A549 (cell line): ENCODE results near the gene NIN. TPM values are rescaled to one million over a fixed set of nuclear protein-coding genes. Genes with fewer than 3 reads are reported as not detected.

Source experiments
- ATAC-seq, 2 experiments: fragments of 200-7000 bp in 1 of 2; fragments of >200 bp in 1 of 2; cut with Nextera tagmentation in 1 of 2; cut with Tn5 transposase in 1 of 2; 3 replicates each; pipeline versions ENCODE4 v1.8.0 to v1.9.1; 2018 to 2020; ENCODE audit warnings: mild to moderate bottlenecking in 1 of 2, moderate library complexity in 1 of 2
- CTCF ChIA-PET: fragments of 300-600 bp; sonication (Branson Sonifier 250); formaldehyde crosslinking; extraction: SDS; loops from one replicate; lab custom pipeline; 2021; ENCODE audit warnings: antibody characterized with exemption, inconsistent platforms; lab: Yijun Ruan, JAX
- POLR2A ChIA-PET: fragments of 350-600 bp; formaldehyde crosslinking; extraction: SDS; loops from one replicate; lab custom pipeline; 2021; ENCODE audit warnings: antibody characterized with exemption, inconsistent platforms; lab: Yijun Ruan, JAX
- DNase-seq, 2 experiments: peaks; one replicate each; pipeline versions ENCODE4 v3.0.0 to v3.0.0-alpha.2; 2011 to 2016; ENCODE audit warnings: low read depth in 1 of 2, low spot score in 1 of 2
- FAIRE-seq: peaks from 2 replicates; lab custom pipeline; 2011; peaks lifted over from hg19 to GRCh38; lab: Jason Lieb, UNC
- H3K27ac ChIP-seq, 2 experiments: fragments of >200 bp; sonication (Bioruptor Twin); formaldehyde crosslinking; 3 replicates each; pipeline ENCODE4 v1.5.1; 2016 to 2017
- H3K4me1 ChIP-seq: fragments of >200 bp; sonication (Bioruptor Twin); formaldehyde crosslinking; 3 replicates; pipeline ENCODE4 v1.6.1; 2016
- H3K4me2 ChIP-seq: fragments of >200 bp; sonication (Bioruptor Twin); formaldehyde crosslinking; 3 replicates; pipeline ENCODE4 v1.6.1; 2016
- H3K4me3 ChIP-seq: fragments of >200 bp; sonication (Bioruptor Twin); formaldehyde crosslinking; 3 replicates; pipeline ENCODE4 v1.5.1; 2016
- H3K9me3 ChIP-seq: fragments of >200 bp; sonication (Bioruptor Twin); formaldehyde crosslinking; 3 replicates; pipeline ENCODE4 v1.6.1; 2016
- BHLHE40 ChIP-seq: IDR thresholded peaks from 2 replicates; pipeline ENCODE4 v1.6.1; 2012; ENCODE audit warnings: low read depth, low read length, inconsistent platforms
- CHD4 ChIP-seq: fragments of 200-600 bp; sonication (generic); IDR thresholded peaks from 2 replicates; pipeline ENCODE4 v1.6.1; 2016; ENCODE audit warnings: antibody characterized with exemption, mild to moderate bottlenecking, borderline replicate concordance
- EHMT2 ChIP-seq: fragments of 200-600 bp; sonication (generic); IDR thresholded peaks from 2 replicates; pipeline ENCODE4 v1.6.1; 2016; ENCODE audit warnings: antibody characterized with exemption, low read depth, mild to moderate bottlenecking, moderate library complexity
- ELK1 ChIP-seq: fragments of 150-350 bp; IDR thresholded peaks from 2 replicates; pipeline ENCODE4 v1.6.1; 2014; ENCODE audit warnings: low read depth, mild to moderate bottlenecking, low read length
- FOSL2 ChIP-seq, 2 experiments: fragments of 450-650 bp in 1 of 2; fragments of >200 bp in 1 of 2; sonication (Bioruptor Twin) in 1 of 2; formaldehyde crosslinking; IDR thresholded peaks; 2 replicates each; pipeline versions ENCODE4 v1.5.0 to v1.6.1; 2016 to 2020; ENCODE audit warnings: mild to moderate bottlenecking in 1 of 2, moderate library complexity in 1 of 2
- GATA3 ChIP-seq: IDR thresholded peaks from 2 replicates; pipeline ENCODE4 v1.6.1; 2012; ENCODE audit warnings: borderline replicate concordance
- HOXB13 ChIP-seq: fragments of 250-450 bp; sonication (Bioruptor Pico); IDR thresholded peaks from 2 replicates; pipeline ENCODE4 v1.5.0; 2020; ENCODE audit warnings: low read depth, mild to moderate bottlenecking, moderate library complexity
- KDM5A ChIP-seq: fragments of 200-600 bp; sonication (generic); IDR thresholded peaks from 2 replicates; pipeline ENCODE4 v1.6.1; 2016; ENCODE audit warnings: antibody characterized with exemption, mild to moderate bottlenecking
- MAFK ChIP-seq: fragments of 450-650 bp; IDR thresholded peaks from 2 replicates; pipeline ENCODE4 v1.6.1; 2014; ENCODE audit not compliant: partially characterized antibody
- MAX ChIP-seq: IDR thresholded peaks from 2 replicates; pipeline ENCODE4 v1.6.1; 2012
- MAZ ChIP-seq: fragments of 150-350 bp; IDR thresholded peaks from 2 replicates; pipeline ENCODE4 v1.6.1; 2014; ENCODE audit warnings: antibody characterized with exemption, low read depth, low read length, borderline replicate concordance
- NFE2L2 ChIP-seq: fragments of 150-350 bp; conservative IDR thresholded peaks from 2 replicates; pipeline ENCODE4 v1.6.1; 2014; ENCODE audit warnings: low read length
- NR3C1 ChIP-seq: fragments of >200 bp; sonication (Bioruptor Twin); formaldehyde crosslinking; IDR thresholded peaks from 3 replicates; pipeline ENCODE4 v1.6.1; 2017
- PHF8 ChIP-seq: fragments of 200-600 bp; sonication (generic); IDR thresholded peaks from 2 replicates; pipeline ENCODE4 v1.6.1; 2016; ENCODE audit warnings: low read depth, mild to moderate bottlenecking, antibody characterized with exemption, moderate library complexity, borderline replicate concordance
- RFX5 ChIP-seq: fragments of 450-650 bp; IDR thresholded peaks from 2 replicates; pipeline ENCODE4 v1.7.1; 2014; ENCODE audit warnings: antibody characterized with exemption, mild to moderate bottlenecking, moderate library complexity
- RNF2 ChIP-seq: fragments of 200-600 bp; sonication (generic); IDR thresholded peaks from 2 replicates; pipeline ENCODE4 v1.6.1; 2016; ENCODE audit warnings: low read depth, mild to moderate bottlenecking, antibody characterized with exemption, moderate library complexity, borderline replicate concordance
- TP53 ChIP-seq: fragments of 250-450 bp; sonication (Bioruptor Pico); IDR thresholded peaks from 2 replicates; pipeline ENCODE4 v1.5.0; 2021; ENCODE audit warnings: mild to moderate bottlenecking, moderate library complexity
- ZSCAN20 ChIP-seq: fragments of 250-450 bp; sonication (Bioruptor Pico); IDR thresholded peaks from 2 replicates; pipeline ENCODE4 v1.8.0; 2022; ENCODE audit warnings: mild to moderate bottlenecking, moderate library complexity
- WGBS: methylation state at CpG from one replicate; pipeline ENCODE4 v1.1.6; 2017; ENCODE audit errors: missing lambda C conversion rate; 5-methylcytosine and 5-hydroxymethylcytosine counted together
- polyA plus RNA-seq, 4 experiments: library from polyadenylated mRNA; depleted of rRNA in 3 of 4; stranded (reverse); fragments of >200 nt; fragmentation: RNase III in 1 of 4; extraction: RNeasy Plus Mini Kit Qiagen cat#74134 plus additional on column Dnase treatment in 1 of 4; gene quantifications; 2 replicates in 3 of 4; 3 replicates in 1 of 4; pipeline ENCODE4 v1.2.3, GENCODE V29; 2011 to 2017
- TF ChIP-seq, protein P1 (sequence below): fragments of >200 bp; sonication (Bioruptor Twin); formaldehyde crosslinking; IDR thresholded peaks from 3 replicates; pipeline ENCODE4 v1.5.1; 2016
- TF ChIP-seq, protein P2 (sequence below): fragments of 450-650 bp; IDR thresholded peaks from 2 replicates; pipeline ENCODE4 v1.6.1; 2014; ENCODE audit warnings: antibody characterized with exemption

The NIN gene
- polyA plus RNA-seq, 2 of the 4 experiments (the other 2 are of a cell fraction) = 12.4 to 19.5 TPM

DNA sequence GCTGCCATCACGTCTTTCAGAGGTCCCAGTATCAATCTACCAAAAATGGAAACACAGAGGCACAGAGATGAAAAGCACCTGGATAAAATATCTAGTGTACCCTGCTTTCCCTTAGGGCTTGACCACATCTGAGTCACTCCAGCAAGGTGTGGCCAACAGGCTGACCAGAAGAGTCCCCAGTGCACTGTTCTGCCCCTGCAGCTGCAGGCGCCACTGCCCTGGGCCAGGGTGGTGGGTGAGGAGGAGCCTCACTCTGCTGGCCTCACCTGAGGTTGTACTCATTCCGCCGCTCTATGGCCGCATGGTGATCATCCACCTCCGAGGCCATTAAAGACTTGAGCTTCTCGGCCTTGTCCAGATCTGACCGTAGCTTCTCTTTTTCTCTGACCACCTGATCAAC, 60.4 kb downstream of the NIN start:
- POLR2A ChIA-PET = no interaction called here
- TF ChIP-seq, protein P1, sequence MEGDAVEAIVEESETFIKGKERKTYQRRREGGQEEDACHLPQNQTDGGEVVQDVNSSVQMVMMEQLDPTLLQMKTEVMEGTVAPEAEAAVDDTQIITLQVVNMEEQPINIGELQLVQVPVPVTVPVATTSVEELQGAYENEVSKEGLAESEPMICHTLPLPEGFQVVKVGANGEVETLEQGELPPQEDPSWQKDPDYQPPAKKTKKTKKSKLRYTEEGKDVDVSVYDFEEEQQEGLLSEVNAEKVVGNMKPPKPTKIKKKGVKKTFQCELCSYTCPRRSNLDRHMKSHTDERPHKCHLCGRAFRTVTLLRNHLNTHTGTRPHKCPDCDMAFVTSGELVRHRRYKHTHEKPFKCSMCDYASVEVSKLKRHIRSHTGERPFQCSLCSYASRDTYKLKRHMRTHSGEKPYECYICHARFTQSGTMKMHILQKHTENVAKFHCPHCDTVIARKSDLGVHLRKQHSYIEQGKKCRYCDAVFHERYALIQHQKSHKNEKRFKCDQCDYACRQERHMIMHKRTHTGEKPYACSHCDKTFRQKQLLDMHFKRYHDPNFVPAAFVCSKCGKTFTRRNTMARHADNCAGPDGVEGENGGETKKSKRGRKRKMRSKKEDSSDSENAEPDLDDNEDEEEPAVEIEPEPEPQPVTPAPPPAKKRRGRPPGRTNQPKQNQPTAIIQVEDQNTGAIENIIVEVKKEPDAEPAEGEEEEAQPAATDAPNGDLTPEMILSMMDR = no peak
- no peak for TF ChIP-seq NFE2L2
- TF ChIP-seq MAZ = no peak
- TF ChIP-seq MAFK = no peak
- Histone ChIP-seq H3K4me2 (no peak overlapping the region), H3K4me3 (no peak overlapping the region), H3K27ac (no peak overlapping the region), H3K4me1 (peaks cover 3% of the 10 kb centered on the region; the same call in 1 of the 3 replicates), H3K9me3 (no peaks in the 10 kb centered on the region)
- CTCF ChIA-PET = interaction anchor here (0.7 to 8.6 kb wide), 4 partner anchors 9 to 227 kb away, joined by 3 to 151 read pairs (median 5); no protein-coding TSS in a partner anchor
- WGBS = 96% methylated on average over 8 of the region's 8 CpGs
- DNase-seq = no peak
- FAIRE-seq = no peak
- no peak for ATAC-seq

GRCh38 chr14:50769863-50770500, 61.0 kb downstream of the NIN start:
- FAIRE-seq = no peak
- TF ChIP-seq EHMT2 (no peak), FOSL2 (IDR thresholded peaks at IDR 0.05) (no peak), FOSL2 (CRISPR knock-in tag; IDR thresholded peaks at IDR 0.05) (no peak), NR3C1 (no peak), ELK1 (no peak), BHLHE40 (no peak), TP53 (no peak), RFX5 (no peak), HOXB13 (CRISPR knock-in tag) (no peak), ZSCAN20 (CRISPR knock-in tag) (no peak), PHF8 (no peak), KDM5A (no peak), NFE2L2 (no peak), RNF2 (no peak), MAX (no peak), CHD4 (no peak), GATA3 (no peak)
- TF ChIP-seq, protein P2, sequence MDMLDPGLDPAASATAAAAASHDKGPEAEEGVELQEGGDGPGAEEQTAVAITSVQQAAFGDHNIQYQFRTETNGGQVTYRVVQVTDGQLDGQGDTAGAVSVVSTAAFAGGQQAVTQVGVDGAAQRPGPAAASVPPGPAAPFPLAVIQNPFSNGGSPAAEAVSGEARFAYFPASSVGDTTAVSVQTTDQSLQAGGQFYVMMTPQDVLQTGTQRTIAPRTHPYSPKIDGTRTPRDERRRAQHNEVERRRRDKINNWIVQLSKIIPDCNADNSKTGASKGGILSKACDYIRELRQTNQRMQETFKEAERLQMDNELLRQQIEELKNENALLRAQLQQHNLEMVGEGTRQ = no peak
- TF ChIP-seq, protein P1 = no peak
- Histone ChIP-seq H3K4me2 (no peak overlapping the region), H3K4me1 (no peaks in the 10 kb centered on the region), H3K27ac (no peak overlapping the region), H3K9me3 (no peaks in the 10 kb centered on the region), H3K4me3 (no peak overlapping the region)
- POLR2A ChIA-PET = no interaction called here
- WGBS = 93% methylated on average over 13 of the region's 13 CpGs
- ATAC-seq = no peak
- CTCF ChIA-PET = interaction anchor here (0.6 to 2.1 kb wide), 4 partner anchors 7 to 227 kb away, joined by 3 to 7 read pairs (median 4); no protein-coding TSS in a partner anchor
- no peak for DNase-seq
